Inflammatory macrophage treated with lipopolysaccharide for 4 hours (primary cell): ENCODE data around the gene DLGAP4.
A peak's percentile ranks its signal among the peaks of the same experiment; 100 is the strongest.
"Not testable (repeated sequence)": the region's sequence is repeated elsewhere in the genome, so short reads cannot be mapped to it uniquely, and the experiment has no call there.

Experiments used
- DNase-seq: peaks from one replicate; pipeline ENCODE4 v3.0.0-alpha.2; 2020

DLGAP4 gene

GRCh38 chr20:36519012-36519719, 213.0 kb downstream of the DLGAP4 start:
- no peak for DNase-seq

GRCh38 chr20:36519944-36520343, 213.8 kb downstream of the DLGAP4 start:
- DNase-seq = no peak

- no peak for DNase-seq
Measured at GRCh38 chr20:36521526-36521925, 215.4 kb downstream of the DLGAP4 start.

- not testable (repeated sequence) for DNase-seq
Measured at GRCh38 chr20:36522412-36522811, 216.3 kb downstream of the DLGAP4 start.

GRCh38 chr20:36523341-36523740, 217.2 kb downstream of the DLGAP4 start:
- peak; percentile 3 for DNase-seq

- DNase-seq = no peak
Measured at GRCh38 chr20:36525620-36526365, 219.7 kb downstream of the DLGAP4 start.

GRCh38 chr20:36526521-36527011, 220.4 kb downstream of the DLGAP4 start:
- no peak for DNase-seq

- no peak for DNase-seq
Measured at GRCh38 chr20:36527331-36528125, 221.4 kb downstream of the DLGAP4 start.

GRCh38 chr20:36528176-36528874, 222.2 kb downstream of the DLGAP4 start:
- DNase-seq = no peak

- no peak for DNase-seq
Measured at GRCh38 chr20:36528875-36529417, 222.8 kb downstream of the DLGAP4 start.

- no peak for DNase-seq
Measured at GRCh38 chr20:36532388-36532787, 226.2 kb downstream of the DLGAP4 start.

GRCh38 chr20:36532822-36533221, 226.7 kb downstream of the DLGAP4 start:
- no peak for DNase-seq

GRCh38 chr20:36538026-36538722, 232.0 kb downstream of the DLGAP4 start:
- no peak for DNase-seq

GRCh38 chr20:36540551-36541211, 234.5 kb downstream of the DLGAP4 start:
- DNase-seq = peak; percentile 9

GRCh38 chr20:36541227-36541767, 235.2 kb downstream of the DLGAP4 start, which contains the start of gene MYL9:
Gene MYL9 (plus strand): TSS chr20:36541519. CDS start chr20:36544885, 3,366 bp downstream.
- peak; percentile 44 for DNase-seq

GRCh38 chr20:36541768-36542488, 235.8 kb downstream of the DLGAP4 start:
- peak; percentile 19 for DNase-seq

GRCh38 chr20:36542516-36543183, 236.5 kb downstream of the DLGAP4 start:
- DNase-seq = no peak

- peak; percentile 59 for DNase-seq
Measured at GRCh38 chr20:36543184-36544133, 237.3 kb downstream of the DLGAP4 start.
